Mesothelial cell of epicardium (in vitro differentiated cells): ENCODE results near the gene CHAD. TPM values are rescaled to one million over a fixed set of nuclear protein-coding genes. Genes with fewer than 3 reads are reported as not detected.
A peak's percentile ranks its signal among the peaks of the same experiment; 100 is the strongest.

Experiments
- DNase-seq, 2 experiments: peaks; one replicate each; pipeline ENCODE4 v3.0.0; 2021; ENCODE audit warnings: low spot score in 2 of 2; ENCODE audit not compliant: unreplicated experiment in 2 of 2
- H3K27ac Mint-ChIP-seq: 2 replicates; pipeline ENCODE4 v1.8.0; 2021; ENCODE audit warnings: mixed read lengths
- H3K27me3 Mint-ChIP-seq: 2 replicates; pipeline ENCODE4 v1.8.0; 2021; ENCODE audit warnings: low read depth, mixed read lengths
- H3K36me3 Mint-ChIP-seq: 2 replicates; pipeline ENCODE4 v1.8.0; 2021; ENCODE audit warnings: mixed read lengths
- H3K4me1 Mint-ChIP-seq: 2 replicates; pipeline ENCODE4 v1.8.0; 2021; ENCODE audit warnings: mixed read lengths
- H3K4me3 Mint-ChIP-seq: 2 replicates; pipeline ENCODE4 v1.8.0; 2021; ENCODE audit warnings: mild to moderate bottlenecking, moderate library complexity, mixed read lengths
- H3K9me3 Mint-ChIP-seq: 2 replicates; pipeline ENCODE4 v1.8.0; 2021; ENCODE audit warnings: mixed read lengths
- total RNA-seq: library from RNA; stranded (reverse); gene quantifications from 3 replicates; pipeline ENCODE4 v1.2.1, GENCODE V29; 2021
- TF ChIP-seq, protein P1 (sequence below): fragments of 200-600 bp; sonication (generic); IDR thresholded peaks from one replicate; pipeline ENCODE4 v1.5.0; 2021; ENCODE audit warnings: antibody characterized with exemption; ENCODE audit not compliant: unreplicated experiment

Gene CHAD
- total RNA-seq, 1 donor from 2014 or later: not detected

GRCh38 chr17:50514388-50514787 is 45.7 kb upstream of the CHAD start:
- Mint-ChIP-seq H3K36me3 (no peaks in the 10 kb centered on the region), H3K27me3 (peaks cover 1% of the 10 kb centered on the region), H3K4me1 (peaks cover 28% of the 10 kb centered on the region), H3K27ac (no peak overlapping the region), H3K4me3 (no peak overlapping the region), H3K9me3 (no peaks in the 10 kb centered on the region)
- DNase-seq: no peak
- TF ChIP-seq, protein P1, sequence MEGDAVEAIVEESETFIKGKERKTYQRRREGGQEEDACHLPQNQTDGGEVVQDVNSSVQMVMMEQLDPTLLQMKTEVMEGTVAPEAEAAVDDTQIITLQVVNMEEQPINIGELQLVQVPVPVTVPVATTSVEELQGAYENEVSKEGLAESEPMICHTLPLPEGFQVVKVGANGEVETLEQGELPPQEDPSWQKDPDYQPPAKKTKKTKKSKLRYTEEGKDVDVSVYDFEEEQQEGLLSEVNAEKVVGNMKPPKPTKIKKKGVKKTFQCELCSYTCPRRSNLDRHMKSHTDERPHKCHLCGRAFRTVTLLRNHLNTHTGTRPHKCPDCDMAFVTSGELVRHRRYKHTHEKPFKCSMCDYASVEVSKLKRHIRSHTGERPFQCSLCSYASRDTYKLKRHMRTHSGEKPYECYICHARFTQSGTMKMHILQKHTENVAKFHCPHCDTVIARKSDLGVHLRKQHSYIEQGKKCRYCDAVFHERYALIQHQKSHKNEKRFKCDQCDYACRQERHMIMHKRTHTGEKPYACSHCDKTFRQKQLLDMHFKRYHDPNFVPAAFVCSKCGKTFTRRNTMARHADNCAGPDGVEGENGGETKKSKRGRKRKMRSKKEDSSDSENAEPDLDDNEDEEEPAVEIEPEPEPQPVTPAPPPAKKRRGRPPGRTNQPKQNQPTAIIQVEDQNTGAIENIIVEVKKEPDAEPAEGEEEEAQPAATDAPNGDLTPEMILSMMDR: no peak

DNA sequence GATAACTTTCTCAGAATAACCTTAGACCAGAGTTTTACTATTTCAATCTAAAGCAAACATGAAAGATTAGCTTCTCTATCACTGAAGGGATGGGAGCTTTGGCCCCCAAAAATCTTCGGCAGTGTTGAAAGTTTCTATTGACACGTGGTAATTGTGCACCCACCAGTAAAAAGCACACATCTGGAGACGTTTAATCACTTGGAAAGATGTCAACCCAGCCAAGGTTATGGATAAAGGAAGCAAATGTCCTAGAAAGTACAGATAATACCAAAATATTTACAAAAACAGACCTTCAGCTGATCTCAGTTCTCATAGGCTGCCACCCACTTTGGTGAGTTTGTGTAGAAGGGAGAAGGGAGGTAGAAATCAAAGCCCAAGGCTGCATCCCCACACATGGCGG is 44.8 kb upstream of the CHAD start:
- TF ChIP-seq, protein P1: no peak
- H3K4me3 Mint-ChIP-seq: no peak overlapping the region
- peaks cover 1% of the 10 kb centered on the region for H3K27me3 Mint-ChIP-seq
- no peaks in the 10 kb centered on the region for H3K36me3 Mint-ChIP-seq
- no peak overlapping the region for H3K27ac Mint-ChIP-seq
- DNase-seq: no peak
- peaks cover 35% of the 10 kb centered on the region for H3K4me1 Mint-ChIP-seq
- H3K9me3 Mint-ChIP-seq: no peaks in the 10 kb centered on the region

- TF ChIP-seq, protein P1: no peak
- no peak overlapping the region for H3K4me3 Mint-ChIP-seq
- H3K4me1 Mint-ChIP-seq: peaks cover 40% of the 10 kb centered on the region
- H3K36me3 Mint-ChIP-seq: no peaks in the 10 kb centered on the region
- H3K27ac Mint-ChIP-seq: peak overlapping the region; percentile 76
- H3K27me3 Mint-ChIP-seq: peaks cover 3% of the 10 kb centered on the region
- H3K9me3 Mint-ChIP-seq: no peaks in the 10 kb centered on the region
- no peak for DNase-seq
These were observed 42.4 kb upstream of the CHAD start for GRCh38 chr17:50511058-50511457.

GRCh38 chr17:50508573-50509460 is 40.1 kb upstream of the CHAD start:
- peak overlapping the region; percentile 88 for H3K27ac Mint-ChIP-seq
- H3K27me3 Mint-ChIP-seq: peaks cover 10% of the 10 kb centered on the region
- no peak for DNase-seq
- H3K9me3 Mint-ChIP-seq: no peaks in the 10 kb centered on the region
- peaks cover 34% of the 10 kb centered on the region for H3K4me1 Mint-ChIP-seq
- H3K4me3 Mint-ChIP-seq: peak overlapping the region; percentile 75
- H3K36me3 Mint-ChIP-seq: no peaks in the 10 kb centered on the region
- TF ChIP-seq, protein P1: no peak

- TF ChIP-seq, protein P1: no peak
- Mint-ChIP-seq H3K27me3 (peaks cover 13% of the 10 kb centered on the region), H3K9me3 (no peaks in the 10 kb centered on the region), H3K4me3 (peak within 1 kb of the TSS; percentile 75), H3K36me3 (no peaks in the 10 kb centered on the region), H3K27ac (peak within 1 kb of the TSS; percentile 90), H3K4me1 (peaks cover 32% of the 10 kb centered on the region)
- peak; percentile 72 to 79 for DNase-seq
These were observed 39.3 kb upstream of the CHAD start, which contains the start of gene MYCBPAP for GRCh38 chr17:50507871-50508572. Gene MYCBPAP, plus strand, starts transcription at chr17:50508439. Its CDS starts 236 bp downstream, at chr17:50508675.
